Stimulated activated CD8-positive, alpha-beta memory T cell treated with anti-CD3 and anti-CD28 coated beads, Interleukin-15, amount 100 ng/mL, for 48 hours (primary cell): Measurements from ENCODE around the gene CIB1.

Source experiments
- DNase-seq, 2 donors: peaks; one replicate each; pipeline ENCODE4 v3.0.0-alpha.2; 2020; ENCODE audit warnings: low read depth in 2 of 2

Gene CIB1

GRCh38 chr15:90240856-90241255 is 7.1 kb upstream of the CIB1 start:
- DNase-seq: no peak

GRCh38 chr15:90239371-90239770 is 5.6 kb upstream of the CIB1 start:
- DNase-seq: no peak

- DNase-seq: no peak
These were observed 601 bp upstream of the CIB1 start, which contains the start of gene GDPGP1 for GRCh38 chr15:90234096-90234988. Gene GDPGP1 (plus strand): TSS chr15:90234209. CDS start chr15:90240909, 6,700 bp downstream.

GRCh38 chr15:90232941-90233386 is 777 bp downstream of the CIB1 start:
- DNase-seq: no peak

- DNase-seq: no peak
These were observed 1.5 kb downstream of the CIB1 start for GRCh38 chr15:90232196-90232595.

- DNase-seq: peak; percentile 37 to 58
These were observed 2.4 kb downstream of the CIB1 start for GRCh38 chr15:90231028-90232017.

- DNase-seq: no peak
These were observed 3.1 kb downstream of the CIB1 start for GRCh38 chr15:90230610-90231009.

- no peak for DNase-seq
These were observed 3.7 kb downstream of the CIB1 start for GRCh38 chr15:90230071-90230494.

- no peak for DNase-seq
These were observed 4.8 kb downstream of the CIB1 start for GRCh38 chr15:90228960-90229359.

GRCh38 chr15:90227816-90228772 is 5.6 kb downstream of the CIB1 start:
- DNase-seq: no peak

GRCh38 chr15:90227336-90227735 is 6.4 kb downstream of the CIB1 start:
- no peak for DNase-seq

GRCh38 chr15:90225504-90226234 is 8.1 kb downstream of the CIB1 start:
- no peak for DNase-seq

GRCh38 chr15:90225047-90225446 is 8.7 kb downstream of the CIB1 start:
- no peak for DNase-seq

GRCh38 chr15:90223441-90224165 is 10.1 kb downstream of the CIB1 start:
- DNase-seq: no peak

- no peak for DNase-seq
These were observed 11.2 kb downstream of the CIB1 start for GRCh38 chr15:90222547-90222946.

GRCh38 chr15:90221246-90221900 is 12.4 kb downstream of the CIB1 start:
- no peak for DNase-seq

GRCh38 chr15:90219421-90220141 is 14.2 kb downstream of the CIB1 start:
- DNase-seq: peak in 1 of 2 donors; percentile 32

- no peak for DNase-seq
These were observed 15.9 kb downstream of the CIB1 start for GRCh38 chr15:90217671-90218394.
